Stimulated activated CD4-positive, alpha-beta T cell treated with anti-CD3 and anti-CD28 coated beads, Interleukin-15, amount 100 ng/mL, for 48 hours (primary cell): ENCODE measurements around the gene PLCD4.

Source experiments
- DNase-seq, 2 donors: peaks; one replicate each; pipeline ENCODE4 v3.0.0-alpha.2; 2020; ENCODE audit warnings: low read depth in 2 of 2

PLCD4 gene

GRCh38 chr2:218607436-218608115, at the start of gene PLCD4:
PLCD4 (plus strand) TSS chr2:218607899; CDS start chr2:218615740, 7,841 bp downstream.
- no peak for DNase-seq

GRCh38 chr2:218557941-218558340, 49.8 kb upstream of the PLCD4 start:
- DNase-seq = no peak

GRCh38 chr2:218558986-218559385, 48.7 kb upstream of the PLCD4 start:
- DNase-seq = no peak

- no peak for DNase-seq
These were observed 43.6 kb upstream of the PLCD4 start for GRCh38 chr2:218564056-218564455.

GRCh38 chr2:218566296-218566695, 41.4 kb upstream of the PLCD4 start:
- DNase-seq = no peak

GRCh38 chr2:218567797-218568189, 39.9 kb upstream of the PLCD4 start:
- no peak for DNase-seq

- DNase-seq = peak; percentile 100
These were observed 39.3 kb upstream of the PLCD4 start, which contains the start of the genes CNOT9 and USP37 for GRCh38 chr2:218568190-218569037. CNOT9 (plus strand) TSS chr2:218568839; CDS start chr2:218568955, 116 bp downstream. USP37 (minus strand) TSS chr2:218568351; CDS start chr2:218558653, 9,698 bp downstream.

- DNase-seq = peak; percentile 35 to 38
These were observed 38.7 kb upstream of the PLCD4 start for GRCh38 chr2:218569038-218569431.

GRCh38 chr2:218569661-218570500, 37.8 kb upstream of the PLCD4 start:
- no peak for DNase-seq

- DNase-seq = no peak
These were observed 36.8 kb upstream of the PLCD4 start for GRCh38 chr2:218570850-218571249.

- DNase-seq = no peak
These were observed 30.8 kb upstream of the PLCD4 start for GRCh38 chr2:218576854-218577253.

GRCh38 chr2:218577482-218578220, 30.0 kb upstream of the PLCD4 start:
- DNase-seq = no peak

- no peak for DNase-seq
These were observed 29.3 kb upstream of the PLCD4 start for GRCh38 chr2:218578272-218578877.

GRCh38 chr2:218582076-218582475, 25.6 kb upstream of the PLCD4 start:
- no peak for DNase-seq

GRCh38 chr2:218583983-218584850, 23.5 kb upstream of the PLCD4 start:
- no peak for DNase-seq

- DNase-seq = no peak
These were observed 22.2 kb upstream of the PLCD4 start for GRCh38 chr2:218585541-218585940.

GRCh38 chr2:218605432-218605831, 2.3 kb upstream of the PLCD4 start:
- no peak for DNase-seq

GRCh38 chr2:218615868-218616315, 8.2 kb downstream of the PLCD4 start:
- DNase-seq = no peak

GRCh38 chr2:218618102-218618860, 10.6 kb downstream of the PLCD4 start:
- DNase-seq = no peak
